Limb (tissue), 2 donors: ENCODE results near the gene ST14.
"Not testable (repeated sequence)": the region's sequence is repeated elsewhere in the genome, so short reads cannot be mapped to it uniquely, and the experiment has no call there.

Experiments
- DNase-seq, 2 donors: peaks; one replicate each; pipeline ENCODE4 v3.0.0-alpha.2; 2016; ENCODE audit errors: extremely low spot score in 2 of 2

The ST14 gene

DNA sequence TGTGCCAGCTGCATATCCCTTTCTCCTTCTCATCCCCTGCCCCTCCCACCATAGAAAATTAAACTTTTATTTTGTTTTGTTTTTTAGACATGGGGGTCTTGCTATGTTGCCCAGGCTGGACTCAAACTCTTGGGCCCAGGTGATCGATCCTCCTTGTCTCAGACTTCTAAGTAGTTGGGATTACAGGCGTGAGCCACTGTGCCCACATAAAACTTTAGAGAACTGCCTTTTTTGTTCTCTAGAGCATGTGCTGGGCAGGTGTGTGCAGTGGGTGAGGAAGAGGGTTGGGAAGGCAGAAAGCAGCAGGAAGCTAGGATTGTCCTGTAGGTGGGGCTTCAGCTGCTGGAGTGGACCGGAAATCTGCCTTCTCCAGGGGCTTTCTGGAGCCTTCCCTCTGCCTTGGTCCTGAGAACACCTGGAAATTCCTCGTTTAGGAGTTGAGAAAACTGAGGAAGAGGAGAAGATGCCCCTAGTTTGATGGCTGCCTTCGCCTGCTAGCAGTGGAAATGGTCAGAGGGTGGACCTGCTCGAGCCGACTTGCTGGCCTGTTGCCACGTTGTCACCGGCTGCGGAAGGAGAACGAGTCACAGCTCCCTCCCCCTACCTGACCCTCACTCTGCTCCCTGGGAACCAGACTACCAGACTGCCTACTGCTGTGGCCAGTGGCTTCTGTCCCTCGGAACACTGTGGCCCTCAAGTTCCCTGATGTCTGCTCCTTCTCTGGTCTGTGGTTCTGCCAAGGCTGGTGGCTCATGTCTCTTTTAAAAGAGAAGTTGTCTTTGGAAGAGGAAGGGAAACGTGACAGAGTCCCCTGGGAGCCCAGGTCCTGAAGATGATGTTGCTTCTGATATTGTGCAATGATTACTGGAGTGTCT is 4.0 kb downstream of the ST14 start:
- no peak for DNase-seq

- no peak for DNase-seq
Measured at GRCh38 chr11:130164221-130164570, 4.6 kb downstream of the ST14 start.

GRCh38 chr11:130165601-130166456 is 6.2 kb downstream of the ST14 start:
- DNase-seq = no peak

GRCh38 chr11:130166457-130166784 is 6.8 kb downstream of the ST14 start:
- no peak for DNase-seq

- no peak for DNase-seq
Measured at GRCh38 chr11:130167146-130167545, 7.6 kb downstream of the ST14 start.

- DNase-seq = no peak
Measured at GRCh38 chr11:130168105-130168504, 8.5 kb downstream of the ST14 start.

GRCh38 chr11:130170345-130170744 is 10.8 kb downstream of the ST14 start:
- no peak for DNase-seq

GRCh38 chr11:130171534-130171933 is 12.0 kb downstream of the ST14 start:
- DNase-seq = no peak

DNA sequence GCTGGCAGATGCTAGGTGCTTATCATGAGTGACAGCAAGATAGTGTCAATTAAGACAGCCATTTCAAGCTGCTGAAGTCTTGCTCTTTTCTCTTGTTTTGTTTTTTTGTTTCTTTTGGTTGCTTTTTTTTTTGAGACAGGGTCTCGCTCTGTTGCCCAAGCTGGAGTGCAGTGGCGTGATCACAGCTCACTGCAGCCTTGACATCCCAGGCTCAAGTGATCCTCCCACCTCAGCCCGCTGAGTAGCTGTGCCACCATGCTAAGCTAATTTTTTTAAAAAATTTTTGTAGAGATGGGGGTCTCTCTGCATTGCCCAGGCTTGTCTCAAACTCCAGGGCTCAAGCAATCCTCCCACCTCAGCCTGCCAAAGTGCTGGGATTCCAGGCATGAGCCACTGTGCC is 12.4 kb downstream of the ST14 start:
- DNase-seq = not testable (repeated sequence)

DNA sequence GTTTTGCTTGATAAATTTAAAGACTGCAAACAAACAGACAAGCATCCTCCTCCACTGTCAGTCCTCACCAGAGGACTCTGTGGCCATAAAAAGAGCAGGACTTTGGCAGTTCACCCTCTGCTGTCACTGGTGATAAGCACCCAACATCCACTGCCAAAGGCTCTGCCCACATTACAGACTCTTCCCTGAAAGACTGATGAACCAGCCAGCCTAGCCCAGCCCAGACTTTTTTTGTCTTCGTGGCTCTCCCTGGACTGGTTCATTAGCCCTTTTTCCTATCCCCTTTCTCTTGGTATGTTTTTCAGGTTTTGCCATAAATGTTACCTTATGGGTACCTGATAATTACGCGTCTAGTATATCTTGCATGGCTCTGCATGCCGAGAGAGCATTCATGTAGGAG is 15.1 kb downstream of the ST14 start:
- no peak for DNase-seq

DNA sequence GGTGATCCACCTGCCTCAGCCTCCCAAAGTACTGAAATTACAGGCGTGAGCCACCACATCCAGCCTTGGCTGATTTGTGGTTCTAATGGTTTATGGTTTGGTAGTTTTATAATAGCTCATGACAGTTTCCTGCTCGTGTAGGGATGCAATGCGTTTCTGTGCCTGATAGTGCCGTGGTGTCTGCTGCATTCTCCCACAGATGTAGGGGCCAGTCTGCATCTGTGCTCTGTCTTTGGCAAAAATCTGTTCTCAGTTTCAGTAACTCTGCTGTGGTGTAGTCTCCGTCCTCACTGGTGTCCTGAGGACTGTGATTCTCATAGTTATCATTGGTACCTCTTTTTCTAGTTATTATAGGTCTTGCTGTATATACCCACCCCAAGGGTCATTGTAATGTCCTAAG is 16.3 kb downstream of the ST14 start:
- no peak for DNase-seq

GRCh38 chr11:130177782-130178181 is 18.2 kb downstream of the ST14 start:
- DNase-seq = no peak

GRCh38 chr11:130178441-130179339 is 19.1 kb downstream of the ST14 start:
- DNase-seq = peak; percentile 51 to 62

DNA sequence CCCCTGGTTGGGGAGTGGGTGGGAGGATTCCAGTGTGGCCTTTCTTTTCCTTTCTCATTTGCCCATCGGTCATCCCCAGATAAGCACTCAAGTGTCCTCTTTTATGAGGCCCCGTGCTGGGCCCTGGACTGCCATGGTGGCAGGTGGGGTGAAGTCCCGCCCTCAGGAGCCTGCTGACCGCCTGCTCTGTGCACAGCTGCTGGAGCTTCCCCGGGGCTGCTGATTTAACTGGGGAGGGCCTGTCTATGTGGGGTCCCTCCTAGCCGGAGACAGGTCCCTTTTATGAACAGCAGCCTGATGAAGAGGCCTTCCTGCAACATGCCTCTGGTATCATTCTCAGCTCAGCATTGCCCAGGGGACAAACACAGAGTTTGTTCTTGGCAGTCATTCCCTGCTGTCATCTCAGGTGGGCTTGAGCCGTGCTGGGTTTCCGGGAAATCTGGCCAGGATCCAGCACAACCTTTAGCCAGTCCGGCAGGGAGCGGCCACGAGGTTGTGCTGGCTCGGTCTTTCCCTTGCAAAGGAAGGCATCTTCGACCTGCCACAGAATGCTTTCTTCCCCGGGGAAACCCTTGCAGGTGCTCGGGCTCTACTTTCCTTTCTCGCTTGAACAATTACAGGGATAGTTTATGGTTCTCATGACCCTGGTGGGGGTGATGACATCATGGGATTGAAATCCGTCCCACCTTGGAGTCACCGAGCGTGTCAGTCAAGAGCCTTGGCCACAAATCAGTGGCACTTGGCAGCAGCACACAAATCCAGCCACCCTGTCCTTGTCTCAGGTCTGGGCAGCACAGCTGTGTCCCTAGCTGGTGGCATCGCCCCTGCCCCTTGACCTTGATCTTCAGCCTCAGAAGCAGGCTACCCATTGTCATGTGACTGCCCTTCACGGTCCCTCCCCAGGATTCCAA is 20.1 kb downstream of the ST14 start:
- DNase-seq = no peak

DNA sequence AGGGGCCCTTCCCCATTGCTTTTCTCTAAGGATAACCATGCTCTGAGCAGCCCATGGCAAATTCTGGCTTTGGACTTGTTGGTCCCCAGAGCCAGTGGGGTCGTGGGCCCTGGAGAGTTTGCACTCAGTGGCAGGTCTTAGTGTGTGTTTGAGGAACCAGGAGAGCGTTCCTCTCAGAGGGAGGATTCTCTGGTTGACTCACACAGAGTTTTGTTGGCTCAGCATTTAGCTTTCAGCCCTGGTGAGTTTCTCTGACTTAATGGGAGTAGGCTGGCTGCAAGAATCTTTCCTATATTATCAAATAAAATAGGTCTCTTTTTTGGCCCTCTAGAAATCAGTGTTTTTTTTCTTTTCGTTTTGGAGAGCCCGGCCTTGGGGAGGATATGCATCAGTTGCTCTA is 20.9 kb downstream of the ST14 start:
- no peak for DNase-seq

DNA sequence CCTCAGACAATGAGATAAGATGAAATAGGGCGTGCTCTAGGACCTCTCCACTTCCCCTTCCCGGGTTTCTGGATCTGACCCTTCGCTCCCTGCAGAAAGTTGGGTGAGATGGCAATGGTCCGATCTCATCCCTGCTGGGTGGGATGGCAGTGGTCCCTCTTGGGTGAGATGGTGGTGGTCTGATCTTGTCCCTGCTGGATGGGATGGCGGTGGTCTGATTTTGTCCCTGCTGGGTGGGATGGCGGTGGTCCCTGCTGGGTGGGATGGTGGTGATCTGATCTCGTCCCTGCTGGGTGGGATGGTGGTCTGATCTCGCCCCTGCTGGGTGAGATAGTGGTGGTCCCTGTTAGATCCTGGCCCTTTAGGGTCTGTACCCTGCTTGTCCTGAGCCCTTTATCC is 21.3 kb downstream of the ST14 start:
- DNase-seq = no peak

DNA sequence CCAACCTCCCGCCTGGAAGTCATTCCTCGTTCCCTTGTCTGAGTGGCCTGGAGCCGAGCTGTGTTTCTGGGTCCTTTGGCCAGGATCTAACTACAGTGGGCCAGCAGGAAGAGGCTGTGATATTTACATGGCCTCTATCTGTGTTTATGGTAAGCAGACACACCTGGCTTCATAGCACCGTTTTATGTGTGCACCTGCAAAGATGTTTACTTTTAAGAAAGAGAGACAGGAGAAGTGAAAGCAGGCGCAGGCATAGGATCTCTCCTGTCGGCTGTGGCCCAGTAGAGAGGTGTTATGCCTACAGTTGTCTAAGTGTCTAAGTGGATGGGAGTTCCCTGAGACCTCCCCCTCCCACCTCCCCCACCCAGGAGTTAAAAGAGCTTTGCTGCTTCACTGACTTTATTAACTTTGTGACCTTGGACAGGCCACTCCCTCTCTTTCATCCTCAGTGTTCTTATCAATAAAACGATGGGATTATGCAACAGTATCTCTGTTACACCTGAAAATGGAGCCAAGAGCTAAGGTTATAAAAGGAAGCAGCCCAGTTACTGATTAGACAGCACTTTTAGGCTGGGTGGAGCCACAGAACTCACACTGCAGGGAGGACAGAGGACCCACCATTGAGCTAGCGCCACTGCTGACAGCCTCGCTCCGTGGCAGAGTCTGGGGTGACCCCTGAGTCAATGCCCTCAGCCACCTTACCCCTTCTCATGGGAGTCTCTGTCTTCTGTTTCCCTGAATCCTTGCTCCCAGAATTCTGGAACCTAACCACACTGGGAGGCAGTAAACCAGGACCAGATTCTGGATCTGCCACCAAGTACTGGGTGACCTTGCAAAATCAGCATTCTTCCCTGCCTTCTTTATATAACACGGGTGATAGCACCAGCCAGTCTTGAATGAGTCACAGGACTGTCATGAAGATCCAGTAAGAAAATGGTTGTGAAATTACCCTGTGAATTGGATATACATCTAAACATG is 22.0 kb downstream of the ST14 start:
- no peak for DNase-seq

- DNase-seq = no peak
Measured at GRCh38 chr11:130183878-130184610, 24.5 kb downstream of the ST14 start.

GRCh38 chr11:130187096-130187495 is 27.5 kb downstream of the ST14 start:
- DNase-seq = no peak
